Stimulated activated CD8-positive, alpha-beta memory T cell treated with anti-CD3 and anti-CD28 coated beads, Interleukin-15, amount 100 ng/mL, for 4 hours (primary cell): ENCODE measurements around the gene YOD1.

Source experiments
- DNase-seq, 2 donors: peaks; one replicate each; pipeline ENCODE4 v3.0.0-alpha.2; 2020; ENCODE audit warnings: low read depth in 2 of 2

The YOD1 gene

DNA sequence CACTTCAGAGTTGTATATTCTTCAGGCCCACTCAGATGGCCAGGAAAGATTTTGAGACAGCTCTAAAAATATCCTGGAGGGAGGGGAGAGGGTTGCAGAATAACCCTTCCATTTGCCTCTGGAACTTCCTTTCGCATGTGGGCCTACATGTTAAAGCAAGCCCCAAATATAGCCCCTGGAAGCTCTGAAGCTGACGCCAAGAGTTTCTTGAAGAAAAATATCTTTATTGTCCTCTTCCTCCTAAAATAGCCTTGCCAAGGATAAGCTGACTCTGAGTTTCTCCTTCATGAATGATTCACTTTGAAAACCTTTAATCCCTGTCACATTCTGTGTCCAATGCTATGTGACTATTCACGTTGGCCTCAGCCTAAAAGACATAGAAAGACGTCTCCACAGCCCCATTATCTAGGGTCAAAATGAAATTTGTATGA is 24.9 kb downstream of the YOD1 start:
- no peak for DNase-seq

DNA sequence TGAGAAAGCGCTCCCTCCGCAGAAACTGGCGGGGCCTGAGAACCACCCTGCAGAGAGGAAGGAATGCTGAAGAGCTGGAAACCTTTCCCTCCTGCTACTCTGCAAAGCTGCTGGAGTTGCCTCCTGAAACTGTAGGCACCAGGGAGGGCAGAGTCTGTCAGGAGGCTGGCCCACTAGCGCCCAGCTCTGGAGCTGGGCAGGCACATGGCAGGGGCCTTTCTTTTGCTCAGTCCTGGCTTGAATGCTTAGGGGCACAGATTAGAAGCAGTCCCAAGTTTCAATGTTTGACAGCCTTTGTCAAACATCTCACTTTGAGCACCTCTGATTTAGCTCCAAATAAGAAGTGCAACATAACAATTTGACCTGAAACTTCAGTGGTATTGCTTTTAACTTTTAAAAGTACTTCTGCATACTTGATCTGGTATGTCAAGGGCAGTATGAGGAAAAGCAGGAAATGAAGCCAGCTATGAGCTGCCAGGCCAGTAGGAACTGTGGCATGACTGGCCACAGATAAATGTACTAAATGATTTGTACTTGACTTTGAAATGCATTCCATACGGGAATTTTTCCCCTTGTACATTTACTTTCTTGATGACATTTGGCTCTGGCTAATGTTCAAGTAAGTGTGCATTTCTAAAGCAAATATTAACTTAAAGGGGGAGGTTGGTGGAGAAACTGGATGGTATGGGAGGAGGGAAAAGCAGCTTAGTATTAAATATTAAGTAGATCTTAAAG is 25.7 kb downstream of the YOD1 start:
- no peak for DNase-seq

DNA sequence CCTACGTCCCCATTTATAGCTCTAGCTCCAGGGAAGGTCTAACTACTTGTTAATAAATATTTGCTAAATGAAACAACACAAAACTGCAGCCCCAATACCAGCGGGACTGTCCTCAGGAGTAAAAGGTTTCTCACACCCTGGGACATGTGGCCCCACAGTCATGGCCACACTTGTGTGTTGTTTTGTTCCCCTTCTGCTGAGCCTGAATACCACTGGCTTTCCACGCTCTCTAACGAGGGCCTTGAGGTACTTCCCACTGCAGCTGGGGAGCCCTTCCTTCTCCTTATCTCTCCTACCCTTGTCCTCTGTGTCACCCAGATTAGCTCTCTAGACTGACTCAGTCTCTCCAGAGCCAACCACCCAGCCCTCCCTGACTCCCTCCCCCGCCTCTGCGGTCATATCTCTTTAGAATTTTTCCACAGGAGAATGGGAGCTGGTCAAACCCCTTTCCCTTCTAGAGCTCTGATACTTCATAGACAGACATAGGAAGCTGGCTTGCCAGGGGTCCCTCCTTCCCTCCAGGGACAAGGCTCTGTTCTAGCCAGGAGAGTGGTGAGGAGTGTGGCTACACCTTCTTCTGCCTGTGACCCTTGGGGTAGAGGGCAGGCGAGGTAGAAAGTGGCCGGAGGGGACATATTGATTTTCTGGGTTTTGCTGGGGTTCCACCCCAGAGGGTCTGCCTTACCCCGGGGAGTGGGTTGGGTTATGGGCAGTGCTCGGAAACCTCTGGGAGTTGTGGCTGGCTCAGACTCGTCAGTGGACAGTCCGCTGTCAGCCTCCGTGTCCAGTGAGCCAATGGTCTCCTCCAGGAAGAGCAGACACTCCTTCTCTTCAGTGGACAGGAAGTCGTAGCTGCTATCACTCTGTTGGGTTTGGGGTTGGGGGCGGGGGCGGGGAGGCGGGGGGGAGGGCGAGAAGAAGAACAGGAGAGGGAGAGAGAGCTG is 26.5 kb downstream of the YOD1 start:
- DNase-seq: no peak

DNA sequence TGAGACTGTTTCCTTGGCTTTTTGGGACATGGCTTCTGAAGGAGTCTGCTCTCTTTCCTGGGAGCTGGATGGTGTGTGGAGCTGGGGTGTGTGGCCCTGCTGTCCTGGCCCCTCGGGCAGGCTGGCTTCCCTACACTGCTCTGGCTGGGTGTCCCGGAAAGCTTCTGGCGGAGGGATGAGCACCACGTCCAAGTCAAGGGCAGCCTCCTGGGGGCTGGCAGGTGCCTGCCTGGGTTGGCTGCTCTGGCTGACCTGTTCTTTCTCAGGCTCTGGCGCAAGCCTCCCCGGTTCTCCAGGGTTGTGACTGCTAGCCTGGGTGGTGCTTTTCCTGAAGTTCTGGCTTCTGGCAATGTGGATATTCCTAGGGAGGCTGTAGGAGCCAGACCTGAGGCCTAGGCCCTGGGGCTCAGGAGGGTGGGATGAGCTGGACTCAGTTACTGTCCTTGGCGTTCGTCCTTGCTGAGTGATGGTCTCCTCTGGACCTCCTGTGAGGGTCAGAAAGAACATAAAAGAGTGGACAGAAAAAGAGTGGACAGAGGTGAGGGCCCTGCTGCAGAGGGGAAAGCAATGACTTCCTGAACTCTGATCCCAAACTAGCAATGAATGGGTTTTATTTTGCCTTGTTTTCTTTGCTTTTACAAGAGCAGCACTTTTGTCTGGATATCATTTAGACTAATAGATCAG is 27.9 kb downstream of the YOD1 start:
- no peak for DNase-seq

DNA sequence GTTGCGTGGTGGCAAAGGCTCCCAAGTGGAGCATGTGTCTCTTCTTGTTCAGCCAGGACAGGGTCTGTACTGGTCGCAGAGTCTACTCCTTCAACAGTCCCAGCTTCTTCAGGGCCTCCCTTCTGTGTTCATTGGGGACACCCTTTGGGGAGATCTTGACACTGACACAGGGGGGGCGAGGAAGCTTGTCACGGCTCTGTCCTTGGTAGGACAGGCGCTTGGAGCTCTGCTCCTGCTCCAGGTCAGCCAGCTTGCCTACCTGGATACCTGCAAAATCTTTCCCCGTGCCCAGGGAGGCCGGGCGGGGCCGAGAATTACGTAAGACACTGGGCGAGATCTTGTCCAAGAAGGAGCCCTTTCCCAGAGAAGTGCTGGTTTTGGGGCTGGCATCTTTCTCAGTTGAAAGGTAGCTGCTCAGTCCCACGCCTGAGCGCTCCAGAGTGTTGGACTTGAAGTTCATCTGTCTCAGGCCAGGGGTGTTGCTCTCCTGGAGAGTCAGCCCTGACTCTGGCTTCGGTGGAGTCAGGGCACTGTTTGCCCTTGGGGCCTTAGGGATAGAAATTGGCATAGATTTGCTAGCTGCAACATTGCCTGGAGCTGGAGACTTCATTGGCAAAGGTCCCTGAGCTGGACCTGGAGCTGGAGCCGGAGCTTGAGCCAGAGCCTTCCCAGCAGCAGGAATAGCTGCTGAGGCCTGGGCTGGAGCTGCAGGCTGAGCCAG is 29.0 kb downstream of the YOD1 start:
- DNase-seq: no peak

DNA sequence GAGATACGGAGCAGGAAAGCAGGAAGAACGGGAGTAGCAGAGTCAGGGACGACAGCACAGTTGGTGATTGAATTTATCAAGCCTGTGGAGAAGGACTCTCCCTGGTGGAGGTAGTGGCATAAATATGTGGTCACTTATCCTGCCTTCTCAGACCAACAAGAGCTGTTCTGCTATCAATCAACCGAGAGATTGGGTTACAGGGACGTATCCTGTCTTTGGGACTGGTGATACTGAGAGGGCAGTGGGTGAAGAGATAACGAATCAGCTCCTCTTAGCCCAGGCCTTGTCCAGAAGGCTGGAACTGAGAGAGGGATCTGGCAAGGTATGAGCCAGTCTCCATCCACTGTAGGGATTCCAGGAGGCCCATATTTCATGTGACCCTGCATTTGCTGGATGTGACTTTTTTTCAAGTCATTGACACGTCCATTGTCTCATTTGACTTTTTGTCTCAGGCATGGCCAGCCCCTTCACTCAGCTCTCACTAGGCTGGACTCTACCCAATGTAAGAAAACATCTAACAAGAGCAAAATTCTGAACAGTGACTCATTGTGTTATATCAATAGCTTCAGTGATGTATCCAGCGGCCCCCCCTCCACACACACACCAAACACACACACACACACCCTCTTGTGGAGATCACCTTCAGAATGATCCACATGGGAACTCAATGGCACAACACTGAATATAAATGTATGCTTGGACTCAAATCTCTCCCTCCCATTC is 29.7 kb downstream of the YOD1 start:
- no peak for DNase-seq

DNA sequence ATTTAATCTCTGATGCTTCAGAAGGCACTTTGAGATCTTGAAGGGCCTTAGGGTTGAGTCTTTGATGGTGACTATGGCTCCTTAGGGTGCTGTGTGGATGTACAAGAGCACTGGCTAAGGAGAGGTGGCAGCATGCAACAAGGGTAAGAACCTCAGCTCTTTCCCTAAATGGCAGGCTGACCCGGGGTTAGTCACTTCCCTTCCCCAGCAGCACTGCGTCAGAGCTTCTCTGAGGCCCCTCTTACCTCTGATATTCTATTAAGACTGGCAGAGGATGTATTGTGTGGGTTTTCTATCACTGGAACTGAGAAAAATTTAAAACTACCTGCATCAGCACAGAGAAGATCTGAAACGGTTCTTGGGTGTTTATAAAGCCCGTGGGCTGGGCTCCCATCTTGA is 30.3 kb downstream of the YOD1 start:
- DNase-seq: no peak

DNA sequence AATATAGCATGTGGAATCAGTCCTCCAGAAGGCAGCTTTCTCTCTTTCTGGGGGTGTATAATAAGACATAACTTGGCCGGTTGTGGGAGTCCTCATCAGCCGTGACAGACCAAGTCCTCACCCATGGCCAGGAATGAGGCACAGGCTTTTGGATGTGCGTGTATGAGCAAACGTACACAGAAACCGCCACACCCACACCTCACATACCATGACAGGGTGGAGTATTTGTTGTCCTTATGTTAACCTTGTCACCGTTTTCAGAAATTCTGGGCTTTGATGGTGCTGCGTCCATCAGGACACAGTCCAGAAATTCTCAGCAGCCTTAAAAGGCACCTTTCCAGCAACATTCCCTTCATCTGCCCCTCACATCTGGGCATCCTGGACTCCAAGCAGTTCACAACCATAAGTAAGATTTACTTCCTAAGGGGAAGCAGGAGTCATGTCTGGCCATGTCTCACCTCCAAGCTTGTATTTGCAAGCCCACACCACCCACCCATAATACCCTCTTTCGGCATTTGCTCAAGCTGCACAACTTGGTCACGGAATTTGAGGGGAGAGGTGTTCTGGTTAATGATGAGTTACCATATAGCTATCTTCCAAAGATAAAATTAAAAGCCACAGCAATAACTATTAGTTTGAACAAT is 30.8 kb downstream of the YOD1 start:
- DNase-seq: no peak

DNA sequence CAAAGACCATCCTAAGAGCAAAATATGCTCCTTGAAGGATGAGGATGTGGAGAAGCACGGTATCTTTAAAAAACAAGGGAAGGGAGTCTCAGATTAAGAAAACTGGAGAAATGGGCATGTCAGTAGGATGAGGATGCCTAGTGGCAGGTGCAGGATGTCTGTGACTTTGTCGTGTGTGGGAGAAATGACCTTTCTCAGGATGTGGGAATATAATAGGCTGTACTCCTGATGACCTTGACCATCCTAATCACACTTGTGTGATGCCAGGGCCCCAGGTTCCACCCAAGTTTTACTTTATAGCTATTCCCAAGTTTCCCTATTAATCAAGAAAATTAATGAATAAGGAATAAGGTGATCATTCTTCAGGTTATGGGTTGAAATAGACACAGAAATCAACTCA is 31.3 kb downstream of the YOD1 start:
- DNase-seq: no peak

DNA sequence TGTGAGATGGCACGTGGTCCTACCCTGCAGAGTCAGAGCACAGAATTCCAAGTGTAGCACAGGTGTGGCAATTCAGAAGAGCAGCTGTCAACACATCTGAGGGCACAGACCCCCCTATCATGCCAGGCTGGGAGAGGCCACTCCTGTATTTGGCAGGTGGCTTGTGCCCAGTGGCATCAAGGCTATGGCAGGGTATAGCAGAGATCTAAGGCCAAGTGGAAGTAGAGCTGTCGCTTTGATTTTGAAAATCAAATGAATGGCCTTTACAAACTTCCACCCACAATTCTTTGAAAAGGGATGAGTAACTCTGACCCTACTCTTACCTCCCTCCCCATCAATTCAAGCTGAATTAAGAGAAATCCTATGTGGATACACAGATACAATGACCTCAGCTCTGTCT is 31.8 kb downstream of the YOD1 start:
- no peak for DNase-seq

DNA sequence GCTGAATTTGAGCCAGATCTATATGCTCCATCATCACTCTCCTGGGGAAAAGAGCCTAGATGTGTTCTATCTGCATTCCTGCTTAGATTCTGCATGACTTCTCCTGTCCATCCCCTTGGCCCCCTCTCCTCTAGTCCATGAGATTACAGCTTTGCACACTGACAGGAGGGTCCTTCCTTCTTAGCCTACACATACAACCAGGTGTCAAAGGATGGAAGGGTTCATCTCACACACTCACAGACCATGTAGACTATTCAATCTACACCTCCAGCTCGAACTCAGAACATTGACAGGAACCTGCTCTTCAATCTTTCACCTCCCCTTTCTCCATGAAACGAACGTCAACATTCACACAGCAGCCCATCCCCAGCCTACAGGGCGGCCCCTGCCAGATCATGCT is 32.3 kb downstream of the YOD1 start:
- DNase-seq: no peak

DNA sequence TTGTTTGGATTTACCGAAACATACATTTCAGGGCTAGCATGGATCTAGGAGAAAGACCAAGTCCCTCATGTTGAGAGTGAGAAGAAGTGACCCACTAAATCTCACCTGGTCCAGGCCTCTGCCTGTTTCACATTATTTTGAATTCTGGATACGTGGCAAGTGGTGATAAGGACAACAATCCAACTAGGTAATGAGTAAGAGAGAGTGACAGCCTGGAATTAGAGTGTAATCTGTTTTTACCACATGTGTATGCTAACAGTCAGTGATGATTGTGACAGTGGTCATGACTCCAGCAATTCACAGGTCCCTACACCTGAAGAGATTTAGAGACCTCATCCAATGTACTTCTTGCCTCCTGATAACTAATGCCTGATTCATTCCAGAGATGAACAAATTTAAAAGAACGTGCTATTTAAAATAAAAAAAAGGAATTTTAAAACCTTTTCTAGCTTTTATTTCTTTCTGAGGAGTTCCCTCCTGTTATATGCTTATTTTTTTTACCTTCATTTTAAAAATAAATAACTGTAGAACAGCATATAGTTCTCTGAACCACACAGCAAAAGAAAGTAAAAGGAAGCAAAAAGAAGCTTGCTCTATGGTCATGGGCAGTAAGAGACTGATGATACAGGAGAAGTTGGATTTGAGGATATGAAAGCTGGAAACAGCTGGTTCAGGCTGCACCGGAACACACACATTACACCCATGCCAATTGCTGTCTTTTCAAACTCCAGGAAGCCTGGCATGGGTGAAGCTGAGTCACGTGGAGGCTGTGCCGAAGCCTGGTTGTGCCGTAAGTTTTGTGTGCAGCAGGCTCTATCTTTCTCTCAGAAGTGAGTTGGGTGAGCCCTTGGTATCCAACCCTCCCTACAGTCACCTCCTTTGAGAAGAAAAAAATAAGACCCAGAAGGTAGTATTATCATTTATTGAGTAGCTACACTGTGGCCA is 33.1 kb downstream of the YOD1 start:
- DNase-seq: no peak

DNA sequence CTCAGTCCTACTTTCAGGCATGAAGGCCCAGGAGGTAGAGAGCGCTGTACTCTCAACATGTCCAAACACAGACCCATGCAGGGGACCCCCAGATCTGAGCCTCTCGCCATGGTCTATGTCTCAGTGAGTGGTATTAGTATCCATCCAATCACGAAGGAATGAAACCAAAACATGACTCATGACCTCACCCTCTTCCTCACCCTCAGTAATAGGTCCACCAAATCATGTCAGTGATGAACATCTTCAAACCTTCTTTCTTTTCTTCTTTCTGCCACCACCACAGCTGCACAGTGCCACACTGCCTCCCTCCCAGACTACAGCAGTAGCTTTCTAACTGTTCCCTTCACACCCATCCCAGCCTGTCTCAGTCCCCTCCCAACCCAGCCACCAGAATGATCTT is 35.2 kb downstream of the YOD1 start:
- no peak for DNase-seq

DNA sequence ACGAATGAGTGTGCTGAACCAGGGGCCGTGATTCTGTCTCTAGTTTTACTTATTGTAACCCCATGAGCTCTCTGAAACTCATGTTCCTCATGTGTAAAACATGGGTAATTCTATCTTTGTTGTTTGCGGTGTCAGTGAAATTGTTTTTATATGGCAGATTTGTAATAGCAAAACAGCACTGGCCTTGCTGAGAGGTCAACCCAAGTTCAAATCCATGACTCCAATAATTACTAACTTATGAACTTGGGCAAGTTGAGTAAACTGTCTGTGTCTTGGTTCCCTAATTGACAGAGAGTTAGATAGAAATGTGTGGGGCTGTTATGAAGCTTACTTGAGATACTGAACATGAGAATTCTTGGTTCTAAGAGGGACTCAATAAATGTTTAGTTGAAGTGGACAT is 36.3 kb downstream of the YOD1 start:
- DNase-seq: no peak

DNA sequence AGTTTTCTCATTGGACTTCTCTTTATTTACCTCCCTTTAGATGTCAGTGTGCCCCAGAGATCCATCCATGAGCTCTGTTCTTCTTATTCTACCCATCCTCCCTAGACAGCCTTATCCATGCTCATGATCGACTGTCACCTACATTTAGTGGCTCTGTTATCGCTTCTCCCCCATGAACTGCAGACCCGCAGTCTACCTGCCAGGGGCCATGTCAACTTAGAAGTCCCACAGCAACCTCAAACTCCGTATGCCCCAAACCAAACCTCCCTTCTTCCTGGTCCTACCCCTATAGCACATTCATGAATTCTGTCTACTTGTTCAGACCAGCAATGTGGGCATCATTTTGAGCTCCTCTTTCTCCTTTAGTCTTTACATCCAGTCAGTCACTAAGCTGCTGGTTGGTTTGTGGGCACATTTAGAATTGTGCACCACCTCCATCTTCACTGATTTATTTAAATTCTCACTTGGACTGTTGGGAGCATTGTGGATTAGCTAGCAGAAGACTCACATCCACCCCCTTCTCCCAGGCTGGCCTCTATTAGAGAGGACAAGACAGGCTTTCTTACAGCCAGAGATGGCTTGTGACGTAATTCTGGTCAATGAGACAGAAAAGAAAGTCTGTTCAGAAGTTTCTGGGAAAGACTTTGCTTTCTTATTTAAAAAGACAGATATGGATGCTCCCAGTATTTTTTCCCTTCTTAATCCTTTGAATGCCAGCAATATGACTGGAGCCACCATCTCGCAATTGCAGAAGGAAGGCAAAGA is 37.5 kb downstream of the YOD1 start:
- no peak for DNase-seq

DNA sequence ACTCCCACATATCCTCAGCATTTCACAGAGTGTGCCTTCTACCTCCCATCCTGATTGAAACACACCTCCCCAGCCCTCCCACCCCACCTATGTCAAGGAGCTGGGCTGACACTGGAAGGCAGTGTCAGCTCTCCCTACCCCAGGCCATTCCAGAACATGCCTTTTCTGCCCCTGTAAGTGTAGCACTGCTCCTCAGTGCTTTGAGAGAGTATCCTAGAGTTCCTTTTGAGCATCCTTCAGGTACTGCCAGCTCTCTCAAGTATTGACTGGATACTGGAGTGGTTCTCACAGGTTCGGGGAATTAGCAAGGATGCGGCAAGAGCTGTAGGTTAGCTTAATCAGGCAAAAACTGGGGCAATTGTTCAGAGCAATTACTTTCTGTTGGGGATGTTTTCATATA is 40.3 kb downstream of the YOD1 start:
- no peak for DNase-seq

DNA sequence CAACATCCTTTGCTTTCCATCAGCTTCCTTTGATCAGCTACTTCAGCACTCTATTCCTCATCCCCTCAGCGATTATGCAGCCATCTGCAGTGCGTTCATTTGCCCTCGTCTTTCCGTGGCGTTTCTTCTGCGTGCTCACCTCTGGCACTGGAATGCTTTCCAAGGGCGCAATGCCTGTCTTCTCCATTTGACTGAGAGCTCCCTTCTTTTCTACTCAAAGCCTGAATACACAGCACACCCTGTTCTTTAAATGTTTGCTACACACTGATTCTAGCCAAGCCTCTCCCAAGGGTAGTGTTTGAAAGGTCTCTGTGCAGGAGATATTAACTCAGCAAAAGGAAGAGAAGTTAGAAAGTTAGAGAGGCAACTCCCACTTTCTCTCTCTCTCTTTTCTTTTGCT is 41.1 kb downstream of the YOD1 start:
- DNase-seq: no peak

DNA sequence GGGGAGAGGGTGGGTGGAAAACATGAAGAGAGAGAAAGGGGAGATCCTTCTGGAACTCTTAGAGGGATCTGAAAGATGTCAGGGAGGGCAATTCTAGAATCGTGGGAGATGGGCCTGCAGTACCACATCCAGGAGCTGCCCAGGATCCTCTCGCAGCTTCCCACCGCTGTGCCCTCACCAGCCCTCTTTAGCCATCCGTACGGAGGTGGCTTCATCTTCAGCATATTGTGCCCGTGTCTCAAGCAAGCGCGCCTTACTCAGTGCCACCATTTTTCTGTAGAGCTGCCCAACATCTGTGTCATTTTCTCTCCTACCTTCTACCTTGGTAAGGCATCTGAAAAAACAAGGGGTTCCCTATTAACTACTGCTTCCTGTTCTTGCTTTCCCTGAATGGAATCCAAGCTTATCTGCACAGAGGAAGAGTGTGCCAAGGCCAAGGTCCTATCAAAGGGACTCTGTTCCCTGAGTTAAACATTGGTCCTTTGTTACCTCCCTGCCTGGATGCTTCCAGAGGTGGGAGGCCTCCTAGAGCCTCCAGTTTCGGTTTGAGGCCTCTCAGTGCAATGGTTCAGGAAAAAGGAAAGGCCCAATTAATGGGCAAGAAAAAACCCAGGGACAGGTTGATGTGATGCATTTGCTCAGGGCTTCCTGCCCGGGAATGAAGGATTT is 41.7 kb downstream of the YOD1 start:
- DNase-seq: no peak
